SK-N-SH (cell line): ENCODE results near the gene LPA.
A peak's percentile ranks its signal among the peaks of the same experiment; 100 is the strongest.

ENCODE experiments used
- CTCF ChIP-seq: fragments of 200-600 bp; sonication (generic); IDR thresholded peaks from 2 replicates; pipeline ENCODE4 v1.6.1; 2017; ENCODE audit warnings: antibody characterized with exemption, mild to moderate bottlenecking, moderate library complexity
- ELF1 ChIP-seq: IDR thresholded peaks from 2 replicates; pipeline ENCODE4 v1.4.0; 2012
- MXI1 ChIP-seq: IDR thresholded peaks from 2 replicates; pipeline ENCODE4 v1.6.1; 2012; ENCODE audit warnings: mild to moderate bottlenecking, low read depth, low read length, improper control_type of control experiment
- NFIC ChIP-seq: IDR thresholded peaks from 2 replicates; pipeline ENCODE4 v1.4.0; 2012; ENCODE audit warnings: borderline replicate concordance
- RAD21 ChIP-seq: IDR thresholded peaks from 2 replicates; pipeline ENCODE4 v1.6.1; 2012; ENCODE audit warnings: mild to moderate bottlenecking, low read length
- RCOR1 ChIP-seq: fragments of 150-350 bp; IDR thresholded peaks from 2 replicates; pipeline ENCODE4 v1.6.1; 2017; ENCODE audit warnings: antibody characterized with exemption, low read length
- TAF1 ChIP-seq: IDR thresholded peaks from 2 replicates; pipeline ENCODE4 v1.6.1; 2012; ENCODE audit warnings: low read depth, mild to moderate bottlenecking, low read length, moderate library complexity, borderline replicate concordance
- YY1 ChIP-seq: IDR thresholded peaks from 2 replicates; pipeline ENCODE4 v1.4.0; 2012; ENCODE audit warnings: low read depth, mild to moderate bottlenecking

GRCh38 chr6:160679402-160679769, 15.3 kb upstream of the LPA start:
- TF ChIP-seq RAD21 (no peak), NFIC (no peak), RCOR1 (no peak), TAF1 (no peak), CTCF (peak; percentile 32; the same call in 1 of the 2 replicates), YY1 (no peak), MXI1 (no peak), ELF1 (no peak)
